K562 (cell line): ENCODE data around the gene CBFA2T3. TPM values are rescaled to one million over a fixed set of nuclear protein-coding genes. Genes with fewer than 3 reads are reported as not detected.

ENCODE experiments used
- ARHGAP35 ChIP-seq: fragments of 450-650 bp; IDR thresholded peaks from 2 replicates; pipeline ENCODE4 v1.6.1; 2018; ENCODE audit not compliant: partially characterized antibody
- CTBP1 ChIP-seq: fragments of 450-650 bp; IDR thresholded peaks from 2 replicates; pipeline ENCODE4 v1.6.1; 2016; ENCODE audit warnings: borderline replicate concordance
- PHF8 ChIP-seq: fragments of 200-600 bp; sonication (generic); IDR thresholded peaks from 2 replicates; pipeline ENCODE4 v1.6.1; 2012; ENCODE audit warnings: mixed run types, mild to moderate bottlenecking, inconsistent platforms, low read length, moderate library complexity, borderline replicate concordance
- RBBP5 ChIP-seq: fragments of 200-600 bp; sonication (generic); IDR thresholded peaks from 2 replicates; pipeline ENCODE4 v1.6.1; 2012; ENCODE audit warnings: borderline replicate concordance, mild to moderate bottlenecking, low read length, control low read depth, inconsistent platforms; ENCODE audit not compliant: insufficient read depth, poor library complexity, severe bottlenecking
- RBFOX2 ChIP-seq: fragments of 200-400 bp; formaldehyde crosslinking; IDR thresholded peaks from 2 replicates; pipeline ENCODE4 v1.6.1; 2017; ENCODE audit warnings: low read depth, mild to moderate bottlenecking, low read length, moderate library complexity
- ZBTB5 ChIP-seq: fragments of 450-650 bp; IDR thresholded peaks from 2 replicates; pipeline ENCODE4 v1.6.1; 2017; ENCODE audit warnings: antibody characterized with exemption
- ZNF668 ChIP-seq: fragments of 250-450 bp; sonication (Bioruptor Pico); IDR thresholded peaks from 2 replicates; pipeline ENCODE4 v1.8.0; 2022; ENCODE audit warnings: mild to moderate bottlenecking, inconsistent platforms
- polyA plus RNA-seq, 8 experiments: library from polyadenylated mRNA; depleted of rRNA in 4 of 8; stranded (reverse) in 5 of 8; unstranded in 3 of 8; fragments of >200 nt; fragmentation: Nextera tagmentation in 2 of 8; fragmentation: Illumina TruSeq in 1 of 8; extraction: Ambion mirVana in 2 of 8; extraction: Trizol in 1 of 8; gene quantifications; 2 replicates each; pipeline versions ENCODE4 v1.2.1 to v1.2.3, GENCODE V29; 2011 to 2014; ENCODE audit warnings: inconsistent platforms in 1 of 8, missing spikeins in 1 of 8
- total RNA-seq, 7 experiments: library from RNA; depleted of rRNA in 6 of 7; stranded (reverse); fragments of >200 nt in 6 of 7; fragmentation: Illumina TruSeq in 2 of 7; extraction: Trizol in 2 of 7; gene quantifications; 2 replicates each; pipeline versions ENCODE4 v1.2.1 to v1.2.3, GENCODE V29; 2011 to 2021; ENCODE audit warnings: low replicate concordance in 1 of 7
- TF ChIP-seq, protein P1 (sequence below), 2 experiments: fragments of 450-650 bp in 1 of 2; sonication (generic) in 1 of 2; formaldehyde crosslinking in 1 of 2; IDR thresholded peaks; 2 replicates each; pipeline versions ENCODE4 v1.7.1 to v1.9.0; 2016 to 2022; ENCODE audit warnings: inconsistent platforms in 1 of 2, mild to moderate bottlenecking in 1 of 2, missing genetic modification reagents in 1 of 2
- TF ChIP-seq, protein P2 (sequence below), 2 experiments: fragments of 450-650 bp; IDR thresholded peaks; 2 replicates each; pipeline ENCODE4 v1.6.1; 2016
- TF ChIP-seq, protein P3 (sequence below): sonication (generic); formaldehyde crosslinking; IDR thresholded peaks from 2 replicates; pipeline ENCODE4 v1.8.0; 2023; ENCODE audit warnings: mild to moderate bottlenecking, missing genetic modification reagents

The CBFA2T3 gene
- total and polyA plus RNA-seq, 9 of the 15 experiments (the other 6 are each of a cell fraction or from before 2014, with no cell fraction given): 2.3 to 145 (median 6.7) TPM

- TF ChIP-seq, protein P1, sequence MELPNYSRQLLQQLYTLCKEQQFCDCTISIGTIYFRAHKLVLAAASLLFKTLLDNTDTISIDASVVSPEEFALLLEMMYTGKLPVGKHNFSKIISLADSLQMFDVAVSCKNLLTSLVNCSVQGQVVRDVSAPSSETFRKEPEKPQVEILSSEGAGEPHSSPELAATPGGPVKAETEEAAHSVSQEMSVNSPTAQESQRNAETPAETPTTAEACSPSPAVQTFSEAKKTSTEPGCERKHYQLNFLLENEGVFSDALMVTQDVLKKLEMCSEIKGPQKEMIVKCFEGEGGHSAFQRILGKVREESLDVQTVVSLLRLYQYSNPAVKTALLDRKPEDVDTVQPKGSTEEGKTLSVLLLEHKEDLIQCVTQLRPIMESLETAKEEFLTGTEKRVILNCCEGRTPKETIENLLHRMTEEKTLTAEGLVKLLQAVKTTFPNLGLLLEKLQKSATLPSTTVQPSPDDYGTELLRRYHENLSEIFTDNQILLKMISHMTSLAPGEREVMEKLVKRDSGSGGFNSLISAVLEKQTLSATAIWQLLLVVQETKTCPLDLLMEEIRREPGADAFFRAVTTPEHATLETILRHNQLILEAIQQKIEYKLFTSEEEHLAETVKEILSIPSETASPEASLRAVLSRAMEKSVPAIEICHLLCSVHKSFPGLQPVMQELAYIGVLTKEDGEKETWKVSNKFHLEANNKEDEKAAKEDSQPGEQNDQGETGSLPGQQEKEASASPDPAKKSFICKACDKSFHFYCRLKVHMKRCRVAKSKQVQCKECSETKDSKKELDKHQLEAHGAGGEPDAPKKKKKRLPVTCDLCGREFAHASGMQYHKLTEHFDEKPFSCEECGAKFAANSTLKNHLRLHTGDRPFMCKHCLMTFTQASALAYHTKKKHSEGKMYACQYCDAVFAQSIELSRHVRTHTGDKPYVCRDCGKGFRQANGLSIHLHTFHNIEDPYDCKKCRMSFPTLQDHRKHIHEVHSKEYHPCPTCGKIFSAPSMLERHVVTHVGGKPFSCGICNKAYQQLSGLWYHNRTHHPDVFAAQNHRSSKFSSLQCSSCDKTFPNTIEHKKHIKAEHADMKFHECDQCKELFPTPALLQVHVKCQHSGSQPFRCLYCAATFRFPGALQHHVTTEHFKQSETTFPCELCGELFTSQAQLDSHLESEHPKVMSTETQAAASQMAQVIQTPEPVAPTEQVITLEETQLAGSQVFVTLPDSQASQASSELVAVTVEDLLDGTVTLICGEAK (IDR thresholded peaks at IDR 0.05): peak; percentile 36; the same call in 1 of the 2 replicates
- TF ChIP-seq, protein P1 (CRISPR knock-in tag; IDR thresholded peaks at IDR 0.05): no peak
- TF ChIP-seq RBFOX2 (peak; percentile 34; the same call in 1 of the 2 replicates), RBBP5 (peak; percentile 90), CTBP1 (0 out of 2 replicates have a peak, but pooled peaks have one; percentile 5), PHF8 (peak; percentile 18; the same call in 1 of the 2 replicates), ZBTB5 (0 out of 2 replicates have a peak, but pooled peaks have one; percentile 60), ARHGAP35 (peak; percentile 13), ZNF668 (CRISPR knock-in tag) (no peak)
- TF ChIP-seq, protein P2, sequence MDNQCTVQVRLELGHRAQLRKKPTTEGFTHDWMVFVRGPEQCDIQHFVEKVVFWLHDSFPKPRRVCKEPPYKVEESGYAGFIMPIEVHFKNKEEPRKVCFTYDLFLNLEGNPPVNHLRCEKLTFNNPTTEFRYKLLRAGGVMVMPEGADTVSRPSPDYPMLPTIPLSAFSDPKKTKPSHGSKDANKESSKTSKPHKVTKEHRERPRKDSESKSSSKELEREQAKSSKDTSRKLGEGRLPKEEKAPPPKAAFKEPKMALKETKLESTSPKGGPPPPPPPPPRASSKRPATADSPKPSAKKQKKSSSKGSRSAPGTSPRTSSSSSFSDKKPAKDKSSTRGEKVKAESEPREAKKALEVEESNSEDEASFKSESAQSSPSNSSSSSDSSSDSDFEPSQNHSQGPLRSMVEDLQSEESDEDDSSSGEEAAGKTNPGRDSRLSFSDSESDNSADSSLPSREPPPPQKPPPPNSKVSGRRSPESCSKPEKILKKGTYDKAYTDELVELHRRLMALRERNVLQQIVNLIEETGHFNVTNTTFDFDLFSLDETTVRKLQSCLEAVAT (IDR thresholded peaks at IDR 0.05): peak; percentile 20 to 80; a peak in 1 of 4 replicates
- TF ChIP-seq, protein P3, sequence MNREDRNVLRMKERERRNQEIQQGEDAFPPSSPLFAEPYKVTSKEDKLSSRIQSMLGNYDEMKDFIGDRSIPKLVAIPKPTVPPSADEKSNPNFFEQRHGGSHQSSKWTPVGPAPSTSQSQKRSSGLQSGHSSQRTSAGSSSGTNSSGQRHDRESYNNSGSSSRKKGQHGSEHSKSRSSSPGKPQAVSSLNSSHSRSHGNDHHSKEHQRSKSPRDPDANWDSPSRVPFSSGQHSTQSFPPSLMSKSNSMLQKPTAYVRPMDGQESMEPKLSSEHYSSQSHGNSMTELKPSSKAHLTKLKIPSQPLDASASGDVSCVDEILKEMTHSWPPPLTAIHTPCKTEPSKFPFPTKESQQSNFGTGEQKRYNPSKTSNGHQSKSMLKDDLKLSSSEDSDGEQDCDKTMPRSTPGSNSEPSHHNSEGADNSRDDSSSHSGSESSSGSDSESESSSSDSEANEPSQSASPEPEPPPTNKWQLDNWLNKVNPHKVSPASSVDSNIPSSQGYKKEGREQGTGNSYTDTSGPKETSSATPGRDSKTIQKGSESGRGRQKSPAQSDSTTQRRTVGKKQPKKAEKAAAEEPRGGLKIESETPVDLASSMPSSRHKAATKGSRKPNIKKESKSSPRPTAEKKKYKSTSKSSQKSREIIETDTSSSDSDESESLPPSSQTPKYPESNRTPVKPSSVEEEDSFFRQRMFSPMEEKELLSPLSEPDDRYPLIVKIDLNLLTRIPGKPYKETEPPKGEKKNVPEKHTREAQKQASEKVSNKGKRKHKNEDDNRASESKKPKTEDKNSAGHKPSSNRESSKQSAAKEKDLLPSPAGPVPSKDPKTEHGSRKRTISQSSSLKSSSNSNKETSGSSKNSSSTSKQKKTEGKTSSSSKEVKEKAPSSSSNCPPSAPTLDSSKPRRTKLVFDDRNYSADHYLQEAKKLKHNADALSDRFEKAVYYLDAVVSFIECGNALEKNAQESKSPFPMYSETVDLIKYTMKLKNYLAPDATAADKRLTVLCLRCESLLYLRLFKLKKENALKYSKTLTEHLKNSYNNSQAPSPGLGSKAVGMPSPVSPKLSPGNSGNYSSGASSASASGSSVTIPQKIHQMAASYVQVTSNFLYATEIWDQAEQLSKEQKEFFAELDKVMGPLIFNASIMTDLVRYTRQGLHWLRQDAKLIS (CRISPR knock-in tag): no peak
Measured at GRCh38 chr16:89003831-89004208, 26.8 kb upstream of the CBFA2T3 start (continued).
